Renal cortex interstitium (tissue), 11 donors: ENCODE results near the gene NEIL3. TPM values are rescaled to one million over a fixed set of nuclear protein-coding genes. Genes with fewer than 3 reads are reported as not detected.

Experiments
- DNase-seq, 11 donors: peaks; one replicate each; pipeline ENCODE4 v3.0.0-alpha.2; 2013; ENCODE audit warnings: low read depth in 9 of 11, low spot score in 4 of 11; ENCODE audit errors: extremely low read depth in 1 of 11
- polyA plus RNA-seq, 3 donors: library from polyadenylated mRNA; unstranded; fragments of 120-200 nt; gene quantifications; one replicate each; pipeline ENCODE4 v1.2.1, GENCODE V29; 2013; ENCODE audit not compliant: insufficient read length in 3 of 3

Gene NEIL3
- polyA plus RNA-seq, 3 donors = 5.0 to 8.1 (median 6.0) TPM

DNA sequence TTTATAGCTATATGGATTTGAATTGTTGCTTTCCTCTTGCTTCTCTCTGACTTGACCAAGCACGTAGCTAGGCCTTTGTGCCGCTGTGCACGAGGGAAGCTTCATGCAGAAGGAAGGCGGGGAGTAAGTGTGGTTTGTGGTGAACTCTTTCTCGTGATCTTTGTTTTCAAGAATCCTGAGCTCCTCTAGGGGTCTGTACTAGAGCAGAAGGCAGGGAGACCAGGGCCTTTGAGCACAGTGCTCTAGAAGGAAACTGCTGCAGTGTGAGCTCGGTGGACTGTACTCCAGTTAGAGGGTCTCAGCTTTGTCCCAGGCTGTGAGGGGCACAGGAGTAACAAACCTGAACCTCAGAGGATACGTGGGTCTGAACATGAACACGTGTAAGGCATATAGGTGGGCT, 83.6 kb downstream of the NEIL3 start:
- DNase-seq = no peak

DNA sequence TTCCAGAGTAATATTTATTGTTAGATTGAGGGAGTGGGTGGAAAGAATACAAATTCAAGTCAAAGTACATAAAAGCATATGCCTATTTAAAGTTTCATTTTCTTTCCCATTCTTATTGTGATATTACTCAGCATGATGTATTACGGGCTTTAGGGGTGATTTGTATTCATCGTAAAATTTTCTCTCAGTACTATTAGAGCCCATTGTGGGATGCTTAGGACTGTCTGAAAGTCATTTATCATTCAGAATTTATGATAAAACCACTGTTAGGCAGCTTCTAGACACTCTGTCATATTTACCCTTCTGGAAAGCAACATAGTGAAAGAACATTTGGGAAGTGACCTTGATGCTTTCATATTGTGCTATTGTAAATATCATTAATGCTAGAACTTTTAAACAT, 86.7 kb downstream of the NEIL3 start:
- DNase-seq = no peak

DNA sequence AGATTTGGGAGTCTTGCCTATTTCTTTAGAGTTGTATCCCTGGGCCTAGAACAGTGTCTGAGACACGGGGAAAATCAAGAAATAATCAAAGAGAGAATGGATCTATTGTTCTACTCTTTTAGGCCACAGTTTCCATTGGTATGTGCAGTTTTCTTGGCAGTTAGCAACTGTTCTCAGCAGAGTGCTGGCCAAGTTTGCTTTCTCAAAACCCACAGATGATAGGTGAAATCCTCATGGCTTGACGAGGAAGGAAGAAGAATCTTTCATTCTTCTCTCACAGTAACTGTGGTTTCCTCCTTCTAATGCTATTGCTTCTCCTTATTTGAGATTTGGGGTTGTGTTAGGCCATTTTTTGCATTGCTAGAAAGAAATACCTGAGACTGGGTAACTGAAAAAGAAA, 90.4 kb downstream of the NEIL3 start:
- no peak for DNase-seq

DNA sequence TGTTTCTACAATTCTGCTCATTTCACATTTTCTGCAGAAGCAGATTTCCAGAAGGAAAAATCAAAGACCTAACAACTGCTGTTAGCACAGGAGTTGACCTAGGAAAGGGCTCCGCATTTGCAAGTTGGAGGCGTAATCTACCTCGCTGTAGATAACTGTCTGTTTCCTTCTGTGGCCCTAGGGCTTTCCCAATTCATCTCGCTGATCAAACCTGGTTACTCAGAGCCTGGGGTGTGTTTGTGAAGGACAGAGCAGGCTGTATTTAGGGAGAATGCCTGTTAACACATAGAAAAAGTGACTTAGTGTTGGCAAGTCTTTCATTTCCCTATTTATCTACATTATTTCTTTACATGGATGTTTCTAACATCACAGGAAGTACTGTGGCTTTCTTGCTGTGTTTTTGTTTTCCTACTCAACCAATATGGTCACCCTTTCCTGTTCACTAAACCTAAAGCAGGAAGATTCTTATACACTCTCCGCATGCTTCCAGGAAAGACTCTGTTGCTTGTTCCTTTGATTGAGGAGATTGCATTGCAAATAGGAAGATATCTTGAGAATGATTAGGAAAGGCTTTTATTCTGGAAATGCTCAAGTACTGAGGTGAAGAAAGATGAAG, 92.1 kb downstream of the NEIL3 start:
- no peak for DNase-seq

DNA sequence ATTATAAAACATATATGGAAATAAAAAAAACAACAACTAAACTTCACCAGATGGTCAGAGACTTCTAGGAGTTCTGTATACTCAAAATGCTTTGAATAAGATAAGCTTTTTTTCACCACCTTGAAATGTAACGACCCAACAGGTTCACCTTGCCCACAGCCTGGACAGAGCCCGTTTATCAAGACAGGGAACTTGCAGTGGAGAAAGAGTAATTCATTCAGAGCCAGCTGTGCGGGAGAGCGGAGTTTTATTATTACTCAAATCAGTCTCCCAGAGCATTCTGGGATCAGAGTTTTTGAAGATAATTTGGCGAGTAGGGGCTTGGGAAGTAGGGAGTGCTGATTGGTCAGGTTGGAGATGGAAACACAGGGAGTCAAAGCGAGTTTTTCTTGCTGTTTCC, 94.1 kb downstream of the NEIL3 start:
- no peak for DNase-seq

DNA sequence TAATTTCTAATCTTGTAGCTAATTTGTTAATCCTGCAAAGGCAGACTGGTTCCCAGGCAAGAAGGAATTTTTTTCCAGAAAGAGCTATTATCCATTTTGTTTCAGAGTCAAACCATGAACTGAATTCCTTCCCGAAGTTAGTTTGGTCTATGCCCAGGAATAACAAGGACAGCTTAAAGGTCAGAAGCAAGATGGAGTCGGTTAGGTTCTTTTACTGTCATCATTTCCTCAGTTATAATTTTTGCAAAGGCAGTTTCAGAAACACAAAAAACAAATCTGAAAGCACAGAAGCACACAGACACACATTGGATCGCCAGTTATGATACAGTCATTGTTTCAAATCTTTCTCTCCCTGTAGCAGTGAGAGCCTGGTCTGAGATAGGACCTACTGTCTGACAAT, 94.7 kb downstream of the NEIL3 start:
- DNase-seq = no peak

DNA sequence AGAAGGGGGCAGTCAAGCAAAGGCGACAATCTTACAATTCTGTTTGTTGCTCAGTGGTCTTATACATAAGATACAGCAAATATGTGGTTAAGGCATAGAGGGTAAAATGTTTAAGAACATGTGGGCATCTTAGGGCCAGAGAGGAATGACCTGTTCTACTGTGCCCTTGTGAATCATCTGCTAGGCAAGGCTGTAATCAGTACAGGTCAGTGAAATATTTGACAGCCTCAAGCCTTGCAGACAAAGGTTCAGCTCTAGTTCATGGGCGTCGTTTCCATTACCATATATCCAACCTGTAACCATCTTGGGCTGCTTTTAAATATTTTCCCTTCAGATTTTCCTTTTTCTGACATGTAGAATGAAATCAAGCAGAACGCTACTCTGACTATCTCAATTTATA, 95.3 kb downstream of the NEIL3 start:
- DNase-seq = peak in 2 of 11 donors; percentile 5 to 25

DNA sequence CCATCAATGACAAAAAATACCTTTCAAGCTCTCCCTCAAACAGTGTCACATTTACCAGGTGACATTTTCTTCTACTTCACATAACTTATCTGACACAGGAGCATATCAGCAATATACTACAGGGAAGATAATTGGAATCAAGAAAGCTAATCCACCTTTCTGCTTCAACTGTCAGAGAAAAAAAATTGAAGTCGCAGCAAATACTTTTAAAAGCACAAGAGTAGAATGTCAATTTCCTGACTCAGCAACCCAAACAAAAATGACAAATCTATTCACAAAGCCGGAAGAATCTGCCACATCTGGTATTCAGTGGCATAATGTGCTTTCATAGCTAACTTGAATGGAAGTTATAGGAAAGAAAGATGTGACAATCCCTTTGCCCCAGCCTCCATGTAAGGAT, 95.8 kb downstream of the NEIL3 start:
- no peak for DNase-seq

DNA sequence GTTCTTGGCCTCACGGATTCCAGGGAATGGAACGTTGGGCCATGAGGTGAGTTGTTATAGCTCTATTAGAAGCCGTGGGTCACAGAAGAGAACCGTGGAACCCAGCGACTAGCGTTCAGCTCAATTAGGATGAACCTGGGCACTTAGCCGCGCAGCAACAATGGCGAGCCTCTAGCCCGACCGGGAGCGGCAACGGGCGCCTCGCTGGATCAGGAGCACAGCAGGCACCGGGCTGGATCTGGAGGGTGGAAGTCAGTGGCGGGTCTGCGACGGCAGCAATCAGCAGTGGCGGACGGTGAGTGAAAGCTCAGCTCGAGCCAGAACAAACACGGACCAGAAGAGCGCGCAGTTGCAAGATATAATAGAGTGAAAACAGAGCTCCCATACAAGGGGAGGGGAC, 98.3 kb downstream of the NEIL3 start:
- no peak for DNase-seq

DNA sequence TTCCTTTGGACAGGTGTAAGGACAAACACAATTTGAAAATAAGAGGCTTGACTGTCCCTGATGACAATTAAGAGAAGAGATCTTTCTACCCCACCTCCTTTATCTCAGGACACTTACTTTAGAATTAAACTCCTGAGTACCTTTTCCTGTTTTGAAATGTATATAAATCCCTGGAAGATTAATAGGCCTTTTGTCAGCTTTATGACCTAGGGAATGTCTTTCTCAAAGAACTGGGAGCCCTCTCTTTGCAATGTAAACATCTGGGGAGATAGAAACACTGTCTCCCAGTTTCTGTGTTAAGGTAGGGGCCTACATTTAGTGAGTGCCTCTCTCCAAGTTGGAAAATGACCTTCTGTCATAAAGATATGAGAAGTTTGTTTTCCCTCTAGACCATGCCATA, 100.9 kb downstream of the NEIL3 start:
- peak in 1 of 11 donors; percentile 6 for DNase-seq

DNA sequence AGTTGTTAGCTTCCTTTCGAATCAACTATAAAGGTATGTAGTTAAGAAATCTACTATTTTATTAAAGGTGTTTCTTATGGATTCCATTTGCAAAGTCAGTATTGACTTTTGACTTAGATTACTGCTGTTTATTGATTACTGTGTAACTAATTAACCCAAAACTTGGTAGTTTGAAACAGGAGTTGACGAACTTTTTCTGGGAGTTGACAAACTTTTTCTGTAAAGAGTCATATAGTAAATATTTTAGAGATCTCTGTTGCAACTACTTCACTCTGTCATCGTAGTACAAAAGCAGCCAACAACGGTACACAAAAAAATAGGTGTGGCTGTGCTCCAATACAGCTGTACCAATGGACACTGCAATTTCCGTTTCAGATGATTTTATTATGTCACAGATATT, 102.3 kb downstream of the NEIL3 start:
- DNase-seq = no peak

Other genes starting within 250 kb of the NEIL3 start
- gene AGA, start 132.6 kb downstream of the NEIL3 start, polyA plus RNA-seq = 10 to 100 TPM; 38.6 to 43.2 (median 38.8) TPM